Measurements from ENCODE around the gene PLCB1. TPM values are rescaled to one million over a fixed set of nuclear protein-coding genes. Genes with fewer than 3 reads are reported as not detected.

PLCB1 gene
- total RNA-seq, 2 experiments from 2014 or later: 3.1 to 3.6 TPM

- Mint-ChIP-seq H3K4me3 (no peak overlapping the region), H3K27ac (no peak overlapping the region), H3K4me1 (ENCODE audit: low read depth) (no peaks in the 10 kb centered on the region), H3K9me3 (no peaks in the 10 kb centered on the region), H3K36me3 (ENCODE audit: low read depth) (no peaks in the 10 kb centered on the region), H3K27me3 (no peaks in the 10 kb centered on the region)
- POLR2A ChIA-PET: no interaction called here
- ATAC-seq: no peak
- CTCF ChIA-PET: interaction anchor here (1.5 kb wide), 1 partner anchor 129 kb away, joined by 4 read pairs; no protein-coding TSS in a partner anchor
- DNase-seq: no peak
- TF ChIP-seq CTCF (IDR thresholded peaks at IDR 0.05): no peak
- intact Hi-C loops (cut with micrococcal nuclease): no loop called here
These were observed 128.8 kb downstream of the PLCB1 start for GRCh38 chr20:8260837-8261251.

DNA sequence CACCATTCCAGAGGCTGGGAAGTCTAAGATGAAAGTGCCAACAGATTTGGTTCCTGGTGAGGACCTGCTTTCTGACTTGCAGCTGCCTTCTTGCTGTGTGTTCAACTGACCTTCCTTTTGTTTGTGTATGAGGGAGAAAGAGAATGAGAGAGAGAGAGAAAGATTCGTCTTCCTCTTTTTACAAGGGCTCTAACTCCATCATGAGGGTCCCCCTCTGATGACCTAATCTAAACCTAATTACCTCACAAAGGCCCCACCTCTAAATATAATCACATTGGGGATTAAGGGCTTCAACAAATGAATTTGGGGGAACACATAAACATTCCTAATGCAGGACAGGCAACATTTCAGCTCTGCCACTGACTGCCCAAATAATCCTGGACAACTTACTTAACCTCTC lies 130.7 kb downstream of the PLCB1 start:
- Mint-ChIP-seq H3K27ac (no peak overlapping the region), H3K4me1 (ENCODE audit: low read depth) (no peaks in the 10 kb centered on the region), H3K27me3 (no peaks in the 10 kb centered on the region), H3K36me3 (ENCODE audit: low read depth) (no peaks in the 10 kb centered on the region), H3K9me3 (no peaks in the 10 kb centered on the region), H3K4me3 (no peak overlapping the region)
- no peak for DNase-seq
- ChIA-PET CTCF (no interaction called here), POLR2A (no interaction called here)
- ATAC-seq: no peak
- TF ChIP-seq CTCF (IDR thresholded peaks at IDR 0.05): no peak
- intact Hi-C loops (cut with micrococcal nuclease): no loop called here

DNA sequence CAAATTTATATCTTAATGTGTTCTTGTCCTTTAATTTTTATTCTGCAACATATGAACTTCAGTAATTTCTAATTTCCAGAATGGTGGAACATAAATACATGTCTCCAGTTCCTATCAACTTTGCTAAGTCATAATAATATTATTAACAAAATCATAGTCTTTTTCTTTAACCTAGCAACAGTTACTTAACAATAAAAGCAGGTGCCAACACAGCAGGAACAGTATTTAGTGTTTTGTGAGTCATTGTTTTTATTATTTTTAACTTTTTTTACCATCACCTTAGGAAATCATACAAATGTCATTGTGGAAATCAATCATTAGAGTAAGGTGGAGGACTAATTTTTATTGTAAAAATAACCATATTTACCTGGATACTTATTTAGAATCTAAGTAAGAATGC lies 133.5 kb downstream of the PLCB1 start:
- Mint-ChIP-seq H3K4me1 (ENCODE audit: low read depth) (no peaks in the 10 kb centered on the region), H3K4me3 (no peak overlapping the region), H3K9me3 (no peaks in the 10 kb centered on the region), H3K36me3 (ENCODE audit: low read depth) (no peaks in the 10 kb centered on the region), H3K27me3 (peaks cover 1% of the 10 kb centered on the region), H3K27ac (no peak overlapping the region)
- intact Hi-C loops (cut with micrococcal nuclease): no loop called here
- ATAC-seq (no peak), DNase-seq (no peak)
- TF ChIP-seq CTCF (IDR thresholded peaks at IDR 0.05): no peak
- ChIA-PET POLR2A (no interaction called here), CTCF (interaction anchor here (0.9 kb wide), 1 partner anchor 41 kb away, joined by 3 read pairs; no protein-coding TSS in a partner anchor)

DNA sequence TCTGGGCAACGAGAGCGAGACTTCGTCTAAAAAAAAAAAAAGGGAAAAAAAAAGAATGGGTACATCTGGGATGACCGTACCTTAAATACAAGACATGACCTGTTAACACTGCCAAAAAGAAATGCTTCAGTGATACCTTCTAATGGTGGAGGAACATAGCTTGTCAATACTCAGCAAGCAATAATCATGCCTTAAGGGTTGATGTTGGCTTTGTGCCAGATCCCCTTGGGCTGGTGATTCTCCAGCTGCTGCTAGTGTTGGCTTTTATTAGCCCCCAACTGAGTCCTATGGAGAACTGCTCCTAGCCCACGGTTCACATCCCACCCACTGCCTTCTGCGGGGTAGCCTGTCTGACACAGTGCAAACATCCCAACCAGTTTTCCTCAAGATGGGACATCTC lies 134.9 kb downstream of the PLCB1 start:
- CTCF ChIA-PET: no interaction called here
- no peak overlapping the region for H3K4me3 Mint-ChIP-seq
- peaks cover 1% of the 10 kb centered on the region for H3K27me3 Mint-ChIP-seq
- no peak for TF ChIP-seq CTCF (IDR thresholded peaks at IDR 0.05)
- no peaks in the 10 kb centered on the region for H3K9me3 Mint-ChIP-seq
- peaks cover 5% of the 10 kb centered on the region for H3K4me1 Mint-ChIP-seq (ENCODE audit: low read depth)
- intact Hi-C loops (cut with micrococcal nuclease): no loop called here
- no peak for ATAC-seq
- POLR2A ChIA-PET: no interaction called here
- DNase-seq: no peak
- no peaks in the 10 kb centered on the region for H3K36me3 Mint-ChIP-seq (ENCODE audit: low read depth)
- H3K27ac Mint-ChIP-seq: no peak overlapping the region

GRCh38 chr20:8271727-8272126 lies 139.7 kb downstream of the PLCB1 start:
- peaks cover 6% of the 10 kb centered on the region for H3K27me3 Mint-ChIP-seq

More at GRCh38 chr20:8271727-8272126, 139.7 kb downstream of the PLCB1 start:
- Mint-ChIP-seq H3K27ac (no peak overlapping the region), H3K4me3 (no peak overlapping the region), H3K4me1 (ENCODE audit: low read depth) (peaks cover 37% of the 10 kb centered on the region), H3K36me3 (ENCODE audit: low read depth) (no peaks in the 10 kb centered on the region), H3K9me3 (no peaks in the 10 kb centered on the region)
- CTCF ChIA-PET: interaction anchor here (0.9 kb wide), 1 partner anchor 35 kb away, joined by 3 read pairs; no protein-coding TSS in a partner anchor
- intact Hi-C loops (cut with micrococcal nuclease): no loop called here
- no peak for DNase-seq
- TF ChIP-seq CTCF (IDR thresholded peaks at IDR 0.05): no peak
- POLR2A ChIA-PET: interaction anchor here (0.7 kb wide), 1 partner anchor 14 kb away, joined by 3 read pairs; no protein-coding TSS in a partner anchor
- peak; percentile 38 for ATAC-seq
